ENCODE data around the gene UBE2I.
"Not testable (repeated sequence)": the region's sequence is repeated elsewhere in the genome, so short reads cannot be mapped to it uniquely, and the experiment has no call there.

Gene UBE2I

GRCh38 chr16:1277617-1278282 is 31.7 kb upstream of the UBE2I start:
- DNase-seq, result no peak

DNA sequence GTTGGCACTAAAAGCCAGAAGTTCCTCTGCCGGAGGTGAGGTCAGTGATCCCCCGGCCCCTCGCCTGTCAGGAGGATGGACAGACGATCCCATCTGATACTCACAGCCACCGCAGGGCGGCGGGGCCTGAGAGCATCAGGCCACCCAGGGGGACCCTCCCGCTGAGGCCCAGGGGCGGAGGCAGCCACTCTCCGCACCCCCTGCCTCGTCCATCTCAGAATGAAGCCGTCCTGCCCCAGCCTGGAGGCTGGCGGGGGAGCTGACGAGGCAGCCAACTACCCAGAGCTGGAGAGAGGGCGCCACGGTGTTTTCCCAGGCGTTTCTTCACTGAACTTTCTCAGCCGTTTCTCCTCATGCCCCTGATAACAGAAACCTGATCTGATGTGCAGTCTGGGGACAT is 31.0 kb upstream of the UBE2I start:
- DNase-seq, result no peak

GRCh38 chr16:1279081-1279944 is 30.1 kb upstream of the UBE2I start:
- no peak for DNase-seq

DNA sequence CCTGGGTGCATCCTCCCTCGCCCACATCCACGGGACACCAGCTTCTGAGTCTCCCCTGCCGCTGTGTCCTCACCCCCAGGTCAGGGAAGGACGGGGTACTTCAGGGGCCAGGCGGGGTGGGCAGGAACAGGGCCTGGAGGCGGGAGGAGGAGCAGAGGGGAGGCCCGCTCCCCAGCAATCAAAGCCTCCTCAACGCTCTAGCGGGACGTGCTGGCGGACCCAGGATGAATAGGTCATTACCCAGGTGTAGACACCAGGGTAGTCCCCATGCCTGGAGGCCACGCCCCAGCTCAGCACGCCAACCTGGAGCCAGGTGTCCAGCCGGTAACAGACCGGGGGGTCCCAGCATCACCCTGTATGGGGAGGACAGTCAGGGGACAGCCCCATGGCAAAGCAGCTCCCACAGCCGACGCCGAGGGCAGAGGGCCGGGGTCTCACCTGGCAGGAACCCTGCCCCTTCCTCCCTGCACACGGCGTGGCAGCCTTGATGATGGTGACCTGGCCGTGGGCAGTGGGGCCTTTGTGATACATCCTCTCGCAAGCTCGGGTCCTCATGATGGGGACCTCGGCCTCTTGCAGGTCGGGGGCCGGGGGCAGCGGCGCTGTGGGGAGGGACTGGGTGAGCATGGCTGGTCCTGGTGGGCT is 29.4 kb upstream of the UBE2I start:
- no peak for DNase-seq

GRCh38 chr16:1280783-1281182 is 28.7 kb upstream of the UBE2I start:
- DNase-seq, result no peak

DNA sequence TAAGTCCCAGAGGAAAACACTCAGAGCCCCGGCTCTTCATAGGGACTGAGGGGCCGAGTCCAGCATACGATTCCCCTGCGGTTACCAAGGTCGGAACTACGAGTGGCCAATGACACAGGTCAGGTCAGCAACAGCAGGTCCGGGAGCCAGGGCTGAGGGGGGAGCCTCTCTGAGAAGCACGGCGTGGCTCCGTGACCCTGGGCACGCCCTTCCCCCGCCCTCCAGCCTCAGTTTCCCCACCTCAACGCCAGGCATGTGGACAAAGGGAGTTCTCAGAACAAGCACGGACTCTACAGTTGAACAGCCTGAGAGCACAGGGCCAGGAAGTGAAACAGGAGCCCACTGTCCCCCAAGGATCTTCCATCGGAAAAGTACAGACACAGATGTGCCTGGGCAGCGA is 27.9 kb upstream of the UBE2I start:
- DNase-seq, result no peak

- DNase-seq, result no peak
Observed at GRCh38 chr16:1282324-1282973, 27.0 kb upstream of the UBE2I start.

GRCh38 chr16:1283296-1283695 is 26.1 kb upstream of the UBE2I start:
- DNase-seq, result no peak

DNA sequence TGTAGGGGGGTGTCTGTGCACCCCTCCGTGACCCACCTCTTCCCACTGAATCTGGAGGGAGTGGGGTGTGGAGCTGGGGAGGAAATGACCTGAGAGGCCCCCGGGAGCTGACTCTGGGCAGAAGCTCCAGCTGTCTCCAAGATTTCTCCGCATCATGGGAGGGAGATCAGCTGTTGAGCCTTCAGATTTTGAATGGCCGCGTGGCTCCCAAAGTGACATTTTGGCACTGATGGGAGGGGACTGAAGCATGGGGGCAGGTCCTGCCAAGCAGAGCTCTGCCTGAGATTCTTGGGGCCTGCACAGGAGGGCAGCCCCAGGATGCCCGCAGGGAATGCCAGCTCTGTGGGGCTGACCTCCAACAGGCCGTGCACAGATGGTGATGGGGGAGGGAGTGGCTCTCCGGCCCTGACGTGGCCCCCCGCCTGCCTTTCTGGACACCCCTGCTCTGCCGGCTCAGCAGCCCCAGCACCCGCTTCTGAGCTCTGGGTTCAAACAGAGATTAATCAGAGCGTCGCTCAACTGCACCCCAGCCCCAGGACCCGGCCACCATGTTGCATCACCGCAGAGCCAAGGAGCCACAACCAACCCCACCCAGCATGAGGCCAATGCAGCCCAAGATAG is 25.3 kb upstream of the UBE2I start:
- no peak for DNase-seq

- DNase-seq, result no peak
Observed at GRCh38 chr16:1285669-1286512, 23.5 kb upstream of the UBE2I start.

- no peak for DNase-seq
Observed at GRCh38 chr16:1286513-1287094, 22.8 kb upstream of the UBE2I start.

- DNase-seq, result no peak
Observed at GRCh38 chr16:1287982-1288670, 21.3 kb upstream of the UBE2I start.

DNA sequence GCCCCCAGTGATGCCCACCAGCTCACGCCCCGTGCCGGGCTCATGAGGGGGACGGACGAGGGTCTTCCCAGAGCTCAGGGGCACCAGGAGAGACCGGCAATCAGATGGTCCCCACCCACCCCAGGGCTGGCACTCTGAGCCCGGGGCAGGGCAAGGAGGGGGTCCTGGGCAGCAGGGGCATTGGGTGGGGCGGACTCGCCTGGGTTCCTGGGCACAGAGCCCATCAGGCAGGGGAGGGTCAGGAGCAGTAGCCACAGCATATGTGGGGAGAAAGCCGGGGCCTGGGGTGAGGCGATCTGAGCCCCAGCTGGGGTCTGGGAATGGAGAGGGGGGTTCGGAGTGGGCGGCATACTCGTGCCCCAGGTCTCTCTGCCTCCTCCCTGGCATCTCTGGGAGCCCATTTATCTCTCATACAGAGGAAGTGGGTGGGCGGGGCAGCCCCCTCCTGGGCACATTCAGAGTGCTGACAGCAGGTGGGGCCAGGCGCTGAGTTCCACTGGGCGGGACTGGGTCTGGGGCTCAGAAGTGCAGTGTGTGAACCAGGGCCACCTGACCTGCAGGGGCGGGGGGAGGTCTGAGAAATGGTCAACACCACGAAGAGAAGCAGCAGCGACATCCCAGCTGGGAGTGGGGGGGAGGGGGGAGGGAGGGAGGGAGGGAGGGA is 20.5 kb upstream of the UBE2I start:
- no peak for DNase-seq

- DNase-seq, result no peak
Observed at GRCh38 chr16:1289477-1289866, 20.0 kb upstream of the UBE2I start.

GRCh38 chr16:1290063-1290501 is 19.4 kb upstream of the UBE2I start:
- no peak for DNase-seq

GRCh38 chr16:1290860-1291575 is 18.4 kb upstream of the UBE2I start:
- DNase-seq, result no peak

DNA sequence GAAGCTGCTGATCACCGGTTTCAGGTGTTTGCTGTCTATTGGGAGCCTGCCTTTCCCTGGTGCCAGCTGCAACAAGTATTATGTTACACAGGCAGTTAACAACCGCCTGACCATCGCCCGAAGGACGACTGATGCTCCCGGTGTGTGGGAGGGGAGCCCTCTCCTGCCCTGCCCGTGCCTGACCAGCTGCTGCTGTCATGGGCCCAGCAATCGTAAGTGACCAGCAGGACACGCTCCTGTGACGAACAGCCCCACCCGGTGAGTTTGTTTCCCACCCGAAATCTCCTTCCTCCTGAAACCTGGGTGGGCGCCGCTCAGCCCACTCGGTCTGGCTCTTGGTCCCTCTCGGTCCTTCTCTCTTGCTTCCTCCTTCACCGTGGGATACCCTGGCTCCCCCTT is 17.9 kb upstream of the UBE2I start:
- DNase-seq, result no peak

GRCh38 chr16:1292208-1292607 is 17.2 kb upstream of the UBE2I start:
- DNase-seq, result not testable (repeated sequence)

DNA sequence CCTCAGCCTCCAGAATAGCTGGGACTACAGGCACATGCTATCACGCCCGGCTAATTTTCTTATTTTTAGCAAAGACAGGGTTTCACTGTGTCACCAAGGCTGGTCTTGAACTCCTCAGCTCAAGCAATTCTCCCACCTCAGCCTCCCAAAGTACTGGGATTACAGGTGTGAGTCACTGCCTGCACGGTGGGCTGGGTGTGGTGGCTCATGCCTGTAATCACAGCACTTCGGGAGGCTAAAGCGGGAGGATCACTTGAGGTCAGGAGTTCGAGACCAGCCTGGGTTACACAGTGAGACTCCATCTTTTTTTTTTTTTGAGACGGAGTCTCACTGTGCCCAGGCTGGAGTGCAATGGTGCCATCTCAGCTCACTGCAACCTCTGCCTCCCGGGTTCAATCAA is 16.6 kb upstream of the UBE2I start:
- DNase-seq, result not testable (repeated sequence)
